OCI-M1 (cell line): ENCODE results near the gene GDF10.

Experiments used
- DNase-seq: peaks from one replicate; lab custom pipeline; 2025; lab: John Stamatoyannopoulos, UW

Gene GDF10

GRCh38 chr10:47314416-47314970 is 14.5 kb downstream of the GDF10 start:
- no peak for DNase-seq

DNA sequence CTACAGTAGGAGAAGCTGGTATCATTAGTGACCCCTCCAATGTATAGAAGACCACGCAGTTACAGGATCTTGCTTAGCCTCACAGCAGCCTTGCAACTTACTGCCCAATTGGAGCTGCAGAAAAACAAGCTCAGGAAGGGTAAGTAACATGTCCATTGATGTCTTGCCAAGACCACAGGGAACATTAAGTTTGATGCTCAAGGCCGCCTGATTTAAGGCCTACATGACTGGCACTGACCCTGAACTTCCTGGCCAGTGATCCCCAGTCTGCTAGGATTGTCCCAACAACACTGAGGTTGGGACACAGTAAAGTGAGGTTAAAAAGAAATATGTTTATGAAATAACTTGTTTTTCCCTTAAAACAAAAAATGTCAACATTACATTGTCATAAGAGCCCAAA is 15.4 kb downstream of the GDF10 start:
- no peak for DNase-seq

- no peak for DNase-seq
These were observed 16.1 kb downstream of the GDF10 start for GRCh38 chr10:47316131-47316530.

GRCh38 chr10:47317251-47317650 is 17.3 kb downstream of the GDF10 start:
- DNase-seq = no peak

DNA sequence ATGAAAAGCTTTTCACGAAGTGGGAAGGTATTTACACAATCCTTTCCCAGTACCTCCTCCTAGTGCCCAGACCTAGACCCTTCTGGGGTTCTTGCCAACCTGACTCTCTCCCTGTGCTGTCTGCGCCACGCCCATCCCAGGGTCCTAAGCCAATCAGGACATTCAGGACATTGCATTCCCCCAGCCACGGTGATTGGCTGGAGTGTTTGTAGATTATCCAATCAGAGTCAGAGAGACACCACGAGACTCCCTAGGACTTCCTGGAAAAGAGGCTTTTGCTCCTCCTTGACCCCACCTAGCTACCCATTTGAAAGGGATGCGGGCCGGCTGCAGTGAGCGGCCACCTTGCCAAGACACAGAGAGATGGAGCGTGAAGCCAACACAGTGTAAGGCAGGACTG is 18.7 kb downstream of the GDF10 start:
- peak; percentile 15 for DNase-seq

GRCh38 chr10:47319784-47320183 is 19.8 kb downstream of the GDF10 start:
- no peak for DNase-seq

DNA sequence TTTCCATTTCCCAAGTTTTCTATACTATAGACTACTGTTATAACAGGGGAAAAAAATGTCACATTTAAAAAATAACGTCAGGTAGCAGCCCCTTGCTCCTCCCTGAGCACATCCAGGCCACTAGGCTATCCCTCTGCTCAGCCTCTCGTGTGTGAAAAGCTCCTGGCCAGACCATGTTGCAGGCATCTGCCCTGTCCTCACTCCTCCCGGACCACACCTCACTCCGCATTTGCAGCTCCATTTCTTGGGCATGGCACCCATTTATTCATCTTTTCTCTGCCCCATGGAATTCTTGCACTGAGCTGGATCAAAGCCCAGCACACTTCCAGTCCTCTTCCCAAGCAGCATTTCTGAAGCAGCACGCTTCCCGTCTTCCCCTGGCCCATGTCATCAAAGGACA is 20.8 kb downstream of the GDF10 start:
- DNase-seq = no peak

DNA sequence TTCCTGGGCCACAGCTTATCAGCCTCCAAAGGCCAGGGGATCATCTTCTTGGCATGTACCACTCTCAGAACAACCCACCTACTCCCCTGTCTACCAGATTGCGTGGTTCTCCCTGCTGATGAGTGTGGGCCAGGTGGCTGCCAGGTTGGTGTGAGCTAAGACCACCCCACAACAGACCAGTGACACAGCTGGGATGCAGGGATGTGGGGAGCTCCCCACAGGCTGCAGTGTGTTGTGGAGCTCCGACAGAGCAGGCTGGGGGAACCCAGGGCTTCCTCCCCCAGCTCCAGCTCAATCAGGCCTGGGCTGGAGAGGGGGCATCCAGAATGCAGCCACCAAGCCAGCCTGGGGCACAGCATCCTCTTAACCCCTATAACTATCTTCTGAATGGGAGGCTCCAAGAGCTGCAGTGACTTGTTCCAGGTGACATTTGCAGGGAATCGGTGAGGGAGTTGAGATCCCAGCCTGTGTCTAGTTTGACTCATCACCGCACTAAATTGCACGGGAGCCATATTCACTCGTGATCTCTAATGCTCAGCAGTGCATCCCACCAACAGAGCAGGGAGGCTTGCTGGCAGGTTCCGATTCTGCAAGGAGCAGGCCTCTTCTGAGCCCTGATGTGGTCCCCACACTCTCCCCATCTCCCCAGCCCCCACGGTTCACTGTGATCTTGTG is 21.7 kb downstream of the GDF10 start:
- DNase-seq = no peak

- DNase-seq = peak; percentile 44
These were observed 22.5 kb downstream of the GDF10 start, which contains the start of gene GDF2 for GRCh38 chr10:47322300-47323061. Gene GDF2, plus strand, starts transcription at chr10:47322454. Its CDS starts 215 bp downstream, at chr10:47322669.

DNA sequence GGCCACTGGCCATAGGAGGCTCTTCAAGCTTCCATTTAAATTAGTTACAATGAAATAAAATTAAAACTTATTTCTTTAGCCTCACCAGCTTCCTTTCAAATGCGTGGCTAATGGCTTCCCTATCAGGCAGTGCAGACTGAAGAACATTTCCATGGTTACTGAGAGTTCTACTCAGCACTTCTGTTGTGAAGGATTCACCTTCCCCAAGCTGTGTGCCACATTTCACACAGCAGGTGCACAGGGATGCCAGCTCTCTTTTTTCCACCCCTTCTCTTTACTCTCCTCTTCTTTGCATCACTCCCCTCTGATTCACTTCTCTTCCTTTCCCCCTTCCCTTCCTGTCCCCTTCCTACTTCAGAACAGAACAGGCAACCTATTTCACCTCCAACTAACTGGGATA is 23.1 kb downstream of the GDF10 start:
- DNase-seq = no peak

DNA sequence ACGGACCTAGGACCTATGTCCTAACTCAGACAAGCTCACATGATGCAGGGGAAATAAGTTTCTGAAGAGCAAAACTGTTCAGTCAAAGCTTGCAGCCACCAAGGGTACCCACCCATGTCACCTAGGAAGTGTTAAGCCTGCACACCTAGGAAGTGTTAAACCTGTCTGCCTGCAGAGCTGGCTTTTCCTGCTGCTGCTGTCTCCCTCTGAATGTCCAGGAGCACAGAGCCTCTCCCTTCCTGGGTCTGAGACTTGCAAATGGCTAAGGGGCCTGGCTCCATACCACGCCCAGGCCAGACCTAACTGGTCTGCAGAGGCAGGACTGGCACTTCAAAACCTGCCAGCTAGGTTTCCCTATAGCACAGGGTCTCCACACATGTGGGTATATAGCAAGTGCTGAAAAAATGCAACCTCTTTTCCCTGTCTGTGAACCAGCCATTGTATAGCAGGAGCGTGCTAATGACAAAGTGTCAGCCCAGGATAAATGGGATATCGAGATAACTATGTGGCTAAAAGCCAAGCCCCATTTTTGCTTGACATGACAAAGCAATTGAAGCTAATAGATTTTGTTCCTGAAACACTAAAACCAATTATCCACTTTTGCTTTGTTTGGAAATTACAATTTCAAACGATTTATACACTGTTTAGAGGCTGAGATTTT is 23.8 kb downstream of the GDF10 start:
- no peak for DNase-seq

DNA sequence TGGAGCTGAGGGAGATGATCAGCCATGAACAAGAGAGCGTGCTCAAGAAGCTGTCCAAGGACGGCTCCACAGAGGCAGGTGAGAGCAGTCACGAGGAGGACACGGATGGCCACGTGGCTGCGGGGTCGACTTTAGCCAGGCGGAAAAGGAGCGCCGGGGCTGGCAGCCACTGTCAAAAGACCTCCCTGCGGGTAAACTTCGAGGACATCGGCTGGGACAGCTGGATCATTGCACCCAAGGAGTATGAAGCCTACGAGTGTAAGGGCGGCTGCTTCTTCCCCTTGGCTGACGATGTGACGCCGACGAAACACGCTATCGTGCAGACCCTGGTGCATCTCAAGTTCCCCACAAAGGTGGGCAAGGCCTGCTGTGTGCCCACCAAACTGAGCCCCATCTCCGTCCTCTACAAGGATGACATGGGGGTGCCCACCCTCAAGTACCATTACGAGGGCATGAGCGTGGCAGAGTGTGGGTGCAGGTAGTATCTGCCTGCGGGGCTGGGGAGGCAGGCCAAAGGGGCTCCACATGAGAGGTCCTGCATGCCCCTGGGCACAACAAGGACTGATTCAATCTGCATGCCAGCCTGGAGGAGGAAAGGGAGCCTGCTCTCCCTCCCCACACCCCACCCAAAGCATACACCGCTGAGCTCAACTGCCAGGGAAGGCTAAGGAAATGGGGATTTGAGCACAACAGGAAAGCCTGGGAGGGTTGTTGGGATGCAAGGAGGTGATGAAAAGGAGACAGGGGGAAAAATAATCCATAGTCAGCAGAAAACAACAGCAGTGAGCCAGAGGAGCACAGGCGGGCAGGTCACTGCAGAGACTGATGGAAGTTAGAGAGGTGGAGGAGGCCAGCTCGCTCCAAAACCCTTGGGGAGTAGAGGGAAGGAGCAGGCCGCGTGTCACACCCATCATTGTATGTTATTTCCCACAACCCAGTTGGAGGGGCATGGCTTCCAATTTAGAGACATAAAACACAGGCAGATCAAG is 25.6 kb downstream of the GDF10 start:
- no peak for DNase-seq

GRCh38 chr10:47326306-47326926 is 26.4 kb downstream of the GDF10 start:
- DNase-seq = no peak

DNA sequence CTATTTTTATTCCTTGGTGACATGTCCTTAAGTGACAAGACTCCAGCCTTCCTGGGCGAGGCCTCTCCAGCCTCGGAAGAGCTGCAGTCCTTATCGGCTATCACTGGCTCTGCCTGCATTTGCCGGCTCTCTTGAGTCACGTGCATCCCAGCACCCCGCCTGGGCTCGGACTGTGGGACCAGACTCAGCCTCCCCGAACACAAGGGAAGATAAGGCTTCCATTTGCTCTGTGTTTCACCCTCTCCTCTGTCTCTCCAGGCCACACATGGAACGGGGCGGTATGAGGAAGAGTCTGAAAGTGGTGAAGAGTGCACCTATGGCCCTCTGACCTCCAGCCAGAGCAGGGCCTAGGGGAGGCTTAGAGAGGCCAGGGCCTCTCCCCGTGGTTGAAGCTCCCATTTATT is 26.9 kb downstream of the GDF10 start:
- DNase-seq = peak; percentile 49

GRCh38 chr10:47329855-47330254 is 29.9 kb downstream of the GDF10 start:
- no peak for DNase-seq

DNA sequence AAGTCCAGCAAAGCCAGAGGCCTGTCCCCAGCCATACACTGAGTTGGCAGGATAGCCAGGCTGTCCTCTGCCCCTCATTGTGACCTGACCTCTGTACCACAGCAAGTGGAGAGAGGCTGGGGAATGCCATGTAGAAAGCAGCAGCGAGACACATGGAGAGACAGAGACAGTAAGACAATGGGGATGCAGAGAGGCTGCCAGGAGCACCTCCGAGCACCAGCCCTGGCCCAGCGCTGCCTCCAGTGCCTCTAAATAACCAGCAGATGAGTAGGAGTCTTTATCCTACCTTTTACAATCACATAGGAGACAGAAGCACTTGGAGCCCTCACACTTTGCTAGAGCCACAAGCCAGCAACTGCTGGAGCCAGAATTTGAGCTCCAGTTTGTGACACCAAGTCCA is 30.4 kb downstream of the GDF10 start:
- DNase-seq = no peak

DNA sequence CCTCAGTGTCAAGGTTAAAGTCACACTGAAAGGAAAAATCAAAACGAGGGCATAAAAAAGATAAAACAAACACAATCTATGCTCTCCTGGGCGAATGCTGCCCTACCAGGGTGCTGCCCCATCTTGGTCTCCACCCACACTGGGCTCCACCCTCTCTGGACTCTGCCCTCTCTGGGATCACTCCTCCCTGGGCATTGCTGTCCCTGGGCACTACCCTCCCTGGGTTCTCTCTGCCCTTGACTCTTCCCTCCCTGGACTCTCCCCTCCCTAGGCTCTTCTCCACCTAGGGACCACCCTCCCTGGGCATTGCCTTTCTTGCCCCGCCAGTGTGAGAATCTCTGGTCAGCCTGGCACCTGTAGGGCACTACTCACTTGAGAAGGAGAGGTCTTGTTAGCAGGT is 30.8 kb downstream of the GDF10 start:
- no peak for DNase-seq

DNA sequence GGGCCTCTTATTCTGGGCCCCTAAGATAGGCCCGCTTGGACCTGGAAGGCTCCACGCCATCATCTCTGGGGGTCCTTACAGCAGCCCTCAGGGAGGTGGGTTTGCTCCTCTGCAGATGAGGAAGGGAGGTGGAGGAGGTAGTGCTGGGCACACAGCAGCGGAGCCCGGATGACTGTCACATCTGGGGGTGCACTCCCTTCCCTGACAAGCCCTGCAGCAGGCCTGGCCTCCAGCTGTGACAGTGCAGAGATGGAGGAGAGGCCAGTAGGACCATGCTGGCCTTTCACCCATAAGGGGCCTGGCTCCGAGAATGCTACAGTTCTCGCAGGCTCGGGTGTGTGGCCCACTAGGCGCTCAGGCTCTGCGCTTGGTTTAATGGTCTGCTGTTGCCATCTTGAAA is 31.5 kb downstream of the GDF10 start:
- DNase-seq = no peak

DNA sequence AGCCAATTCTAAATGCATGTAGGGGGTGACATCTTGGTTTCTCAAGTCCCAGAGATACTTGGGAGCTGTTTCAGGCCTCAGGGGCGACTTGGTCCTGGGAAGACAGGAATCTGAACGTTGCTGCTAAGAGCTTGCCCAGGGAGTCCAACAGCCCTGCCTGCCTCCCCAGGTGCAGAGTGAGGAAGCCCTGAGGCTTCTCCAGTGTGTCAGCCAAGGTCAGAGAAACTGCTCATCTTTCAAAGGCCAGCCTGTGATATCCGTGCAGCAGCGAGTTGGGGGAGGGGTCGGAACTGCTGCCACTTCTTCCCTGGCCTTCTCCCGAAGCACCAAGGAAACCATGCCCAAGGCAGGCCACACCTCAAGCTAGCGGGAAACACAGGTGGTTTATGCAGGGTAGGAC is 32.0 kb downstream of the GDF10 start:
- no peak for DNase-seq

DNA sequence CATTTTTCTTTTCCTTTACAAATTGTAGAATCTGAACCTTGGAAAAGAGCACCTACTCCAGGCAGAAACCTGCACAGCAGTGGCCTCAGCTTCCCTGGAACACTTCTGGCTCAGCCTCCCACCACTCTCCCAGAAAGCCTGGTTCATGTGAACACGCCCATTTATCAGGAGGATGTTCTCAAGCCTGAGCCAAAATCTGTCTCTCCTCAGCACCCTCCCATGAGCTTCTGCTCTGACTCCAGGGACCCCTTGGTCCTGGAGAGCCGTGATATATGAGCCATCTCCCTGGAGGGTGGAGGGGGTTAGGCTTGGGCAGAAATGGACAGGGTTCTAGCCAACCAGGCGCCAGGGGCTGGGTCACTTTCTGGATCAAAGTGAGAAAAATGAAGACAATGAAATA is 32.4 kb downstream of the GDF10 start:
- DNase-seq = no peak

DNA sequence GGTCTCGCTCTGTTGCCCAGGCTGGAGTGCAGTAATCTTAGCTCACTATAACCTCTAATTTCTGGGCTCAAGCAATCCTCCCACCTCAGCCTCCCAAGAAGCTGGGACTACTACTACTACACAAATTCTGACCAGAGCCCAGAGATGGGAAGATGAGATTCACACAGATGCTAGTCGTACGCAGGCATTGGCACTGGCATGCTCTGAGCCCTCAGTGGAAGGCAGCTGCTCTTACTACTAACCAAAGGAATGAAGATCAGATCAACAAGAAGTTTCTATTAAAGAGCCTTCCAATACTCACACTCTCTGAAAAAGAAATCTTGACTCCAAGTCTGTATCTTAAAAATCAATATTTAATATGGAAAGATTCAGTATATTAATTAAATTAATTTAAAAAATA is 32.9 kb downstream of the GDF10 start:
- DNase-seq = no peak
